Activated T-helper 17 cell treated with anti-CD3 and anti-CD28 coated beads, Interleukin-2, amount 50 U/mL, for 72 hours (primary cell): Measurements from ENCODE around the gene SGK1. TPM values are rescaled to one million over a fixed set of nuclear protein-coding genes. Genes with fewer than 3 reads are reported as not detected.
"Not testable (repeated sequence)": the region's sequence is repeated elsewhere in the genome, so short reads cannot be mapped to it uniquely, and the experiment has no call there.

ENCODE experiments used
- ATAC-seq: fragments of 150-1000 bp; cut with Tn5 transposase; replicated peaks from 2 replicates; pipeline ENCODE4 v1.10.0; 2021; ENCODE audit warnings: mild to moderate bottlenecking, moderate library complexity
- H3K27ac Mint-ChIP-seq: one replicate; pipeline ENCODE4 v1.8.0; 2022; ENCODE audit warnings: mixed read lengths
- H3K27me3 Mint-ChIP-seq: one replicate; pipeline ENCODE4 v1.8.0; 2022; ENCODE audit warnings: mixed read lengths
- H3K36me3 Mint-ChIP-seq: one replicate; pipeline ENCODE4 v1.8.0; 2022; ENCODE audit warnings: low read depth, mild to moderate bottlenecking, mixed read lengths
- H3K4me1 Mint-ChIP-seq: one replicate; pipeline ENCODE4 v1.8.0; 2022; ENCODE audit warnings: mixed read lengths
- H3K4me3 Mint-ChIP-seq: one replicate; pipeline ENCODE4 v1.8.0; 2022; ENCODE audit warnings: mild to moderate bottlenecking, mixed read lengths
- H3K9me3 Mint-ChIP-seq: one replicate; pipeline ENCODE4 v1.8.0; 2022; ENCODE audit warnings: mixed read lengths
- total RNA-seq, 2 donors: library from RNA; stranded (reverse); gene quantifications; one replicate each; pipeline ENCODE4 v1.2.3, GENCODE V29; 2022

SGK1 gene
- total RNA-seq, 2 donors from 2014 or later: 29.7 to 51.5 TPM

DNA sequence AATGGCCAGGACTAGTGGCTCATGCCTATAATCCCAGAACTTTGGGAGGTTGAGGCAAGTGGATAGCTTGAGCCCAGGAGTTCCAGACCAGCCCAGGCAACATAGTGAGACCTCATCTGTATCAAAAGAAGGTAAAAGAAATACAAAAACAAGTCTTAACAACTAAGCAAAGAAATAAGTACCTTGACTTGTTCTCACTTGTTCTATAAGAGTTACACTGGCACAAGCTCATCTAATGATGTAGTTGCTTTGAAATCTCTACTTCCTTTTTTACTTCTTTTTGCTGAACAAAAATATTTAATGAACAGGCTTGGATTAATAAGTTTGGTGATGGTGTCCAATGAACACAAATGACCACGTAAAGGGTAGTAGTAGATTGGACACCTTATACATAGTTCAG is 72.2 kb downstream of the SGK1 start:
- H3K9me3 Mint-ChIP-seq: peaks cover 5% of the 10 kb centered on the region
- no peak overlapping the region for H3K27ac Mint-ChIP-seq
- no peaks in the 10 kb centered on the region for H3K36me3 Mint-ChIP-seq
- H3K4me3 Mint-ChIP-seq: no peak overlapping the region
- peaks cover 37% of the 10 kb centered on the region for H3K4me1 Mint-ChIP-seq
- no peak for ATAC-seq
- no peaks in the 10 kb centered on the region for H3K27me3 Mint-ChIP-seq

DNA sequence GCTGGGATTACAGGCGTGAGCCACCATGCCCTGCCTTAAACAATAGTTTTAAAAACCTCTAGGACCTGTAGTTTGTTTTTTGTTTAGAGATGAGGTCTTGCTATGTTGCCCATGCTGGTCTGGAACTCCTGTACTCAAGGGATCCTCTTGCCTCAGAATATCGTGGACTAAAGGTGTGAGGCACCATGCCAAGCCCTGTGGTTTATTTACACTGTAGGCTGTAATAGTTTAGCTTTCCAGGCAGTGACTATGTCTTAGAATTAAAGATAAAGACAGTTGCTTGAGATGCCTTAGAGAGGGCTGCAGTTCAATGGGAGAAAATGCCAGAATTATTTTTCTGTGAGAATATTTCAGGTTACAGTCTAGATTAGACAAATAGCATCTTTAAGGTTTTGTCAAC is 72.9 kb downstream of the SGK1 start:
- Mint-ChIP-seq H3K27me3 (no peaks in the 10 kb centered on the region), H3K27ac (no peak overlapping the region), H3K4me3 (no peak overlapping the region), H3K36me3 (no peaks in the 10 kb centered on the region), H3K9me3 (peaks cover 8% of the 10 kb centered on the region), H3K4me1 (peaks cover 39% of the 10 kb centered on the region)
- no peak for ATAC-seq

DNA sequence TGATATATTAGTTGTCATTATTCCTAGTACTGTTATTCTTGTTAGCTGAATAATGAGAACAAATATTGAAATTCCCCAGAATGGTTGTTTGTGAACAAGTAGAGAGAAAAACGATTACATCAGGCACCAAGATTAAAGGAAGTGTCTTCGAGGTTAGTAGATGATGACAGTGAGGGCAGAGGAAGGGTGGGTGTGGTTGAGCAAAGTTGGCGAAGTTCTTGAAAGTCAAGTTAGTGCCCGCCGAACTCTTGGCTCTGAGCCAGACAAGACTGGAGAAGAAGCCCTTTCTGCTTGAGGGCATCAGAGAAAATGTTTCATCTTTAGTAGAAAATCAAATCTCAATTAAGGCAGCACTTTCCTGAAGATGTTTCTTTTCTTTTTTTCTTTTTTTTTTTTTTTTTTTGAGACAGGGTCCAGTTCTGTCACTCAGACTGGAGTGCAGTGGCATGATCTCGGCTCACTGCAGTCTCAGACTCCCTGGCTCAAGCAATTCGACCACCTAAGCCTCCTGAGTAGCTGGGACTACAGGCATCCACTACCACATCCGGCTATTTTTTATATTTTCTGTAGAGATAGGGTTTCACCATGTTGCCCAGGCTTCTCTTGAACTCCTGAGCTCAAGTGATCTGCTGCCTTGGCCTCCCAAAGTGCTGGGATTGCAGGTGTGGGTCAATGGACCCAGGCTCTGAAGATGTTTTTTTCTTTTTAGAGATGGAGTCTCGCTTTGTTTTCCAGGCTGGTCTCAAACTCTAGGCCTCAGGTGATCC is 77.1 kb downstream of the SGK1 start:
- ATAC-seq: peak; percentile 70
- peaks cover 18% of the 10 kb centered on the region for H3K4me1 Mint-ChIP-seq
- H3K27me3 Mint-ChIP-seq: no peaks in the 10 kb centered on the region
- peaks cover 4% of the 10 kb centered on the region for H3K9me3 Mint-ChIP-seq
- peak overlapping the region; percentile 89 for H3K27ac Mint-ChIP-seq
- H3K4me3 Mint-ChIP-seq: peak overlapping the region; percentile 79
- H3K36me3 Mint-ChIP-seq: no peaks in the 10 kb centered on the region

DNA sequence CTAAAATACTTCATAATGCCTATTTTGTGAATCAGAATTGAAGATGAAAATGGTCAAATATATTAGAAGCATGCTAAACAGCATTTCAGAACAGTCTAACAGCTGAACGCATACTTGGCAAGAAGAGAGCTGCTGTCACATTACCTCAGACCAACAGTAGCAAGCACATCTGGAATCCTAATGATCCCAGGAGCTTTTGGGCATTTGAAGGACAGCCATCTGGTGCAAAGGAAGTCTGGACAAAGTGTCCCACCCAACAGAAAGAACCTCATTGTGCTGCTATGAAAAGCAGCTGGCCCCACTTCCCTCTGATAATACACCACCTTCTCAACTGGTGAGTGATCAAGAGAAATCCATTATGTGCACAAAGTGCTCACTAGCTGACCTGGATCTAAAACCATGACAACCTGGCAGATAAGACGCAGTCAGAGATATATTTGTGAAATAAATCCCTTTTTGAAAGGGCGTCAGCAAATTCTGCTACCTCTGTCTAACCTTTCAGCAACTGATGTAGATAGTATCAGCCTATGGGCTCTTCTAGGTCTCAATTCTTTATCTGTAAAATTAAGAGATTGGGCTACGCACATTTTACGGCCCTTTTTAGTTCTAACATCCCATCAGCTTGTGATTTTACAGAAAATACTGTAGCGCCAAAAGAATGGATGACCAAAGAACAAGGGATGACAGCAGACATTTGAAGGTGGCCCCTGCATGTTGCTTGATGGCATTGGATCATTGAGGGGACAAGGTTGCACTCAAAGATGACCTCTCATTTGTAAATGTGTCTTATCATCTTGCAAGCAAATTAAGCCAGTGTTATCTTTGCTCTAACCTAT is 78.7 kb downstream of the SGK1 start:
- no peak for ATAC-seq
- H3K27ac Mint-ChIP-seq: peak overlapping the region; percentile 89
- H3K36me3 Mint-ChIP-seq: no peaks in the 10 kb centered on the region
- no peaks in the 10 kb centered on the region for H3K27me3 Mint-ChIP-seq
- peak overlapping the region; percentile 79 for H3K4me3 Mint-ChIP-seq
- H3K9me3 Mint-ChIP-seq: peaks cover 4% of the 10 kb centered on the region
- peaks cover 24% of the 10 kb centered on the region for H3K4me1 Mint-ChIP-seq

- H3K4me3 Mint-ChIP-seq: no peak overlapping the region
- no peak for ATAC-seq
- peaks cover 4% of the 10 kb centered on the region for H3K9me3 Mint-ChIP-seq
- peaks cover 24% of the 10 kb centered on the region for H3K4me1 Mint-ChIP-seq
- no peaks in the 10 kb centered on the region for H3K36me3 Mint-ChIP-seq
- no peak overlapping the region for H3K27ac Mint-ChIP-seq
- H3K27me3 Mint-ChIP-seq: no peaks in the 10 kb centered on the region
Measured at GRCh38 chr6:134238006-134238405, 79.9 kb downstream of the SGK1 start.

DNA sequence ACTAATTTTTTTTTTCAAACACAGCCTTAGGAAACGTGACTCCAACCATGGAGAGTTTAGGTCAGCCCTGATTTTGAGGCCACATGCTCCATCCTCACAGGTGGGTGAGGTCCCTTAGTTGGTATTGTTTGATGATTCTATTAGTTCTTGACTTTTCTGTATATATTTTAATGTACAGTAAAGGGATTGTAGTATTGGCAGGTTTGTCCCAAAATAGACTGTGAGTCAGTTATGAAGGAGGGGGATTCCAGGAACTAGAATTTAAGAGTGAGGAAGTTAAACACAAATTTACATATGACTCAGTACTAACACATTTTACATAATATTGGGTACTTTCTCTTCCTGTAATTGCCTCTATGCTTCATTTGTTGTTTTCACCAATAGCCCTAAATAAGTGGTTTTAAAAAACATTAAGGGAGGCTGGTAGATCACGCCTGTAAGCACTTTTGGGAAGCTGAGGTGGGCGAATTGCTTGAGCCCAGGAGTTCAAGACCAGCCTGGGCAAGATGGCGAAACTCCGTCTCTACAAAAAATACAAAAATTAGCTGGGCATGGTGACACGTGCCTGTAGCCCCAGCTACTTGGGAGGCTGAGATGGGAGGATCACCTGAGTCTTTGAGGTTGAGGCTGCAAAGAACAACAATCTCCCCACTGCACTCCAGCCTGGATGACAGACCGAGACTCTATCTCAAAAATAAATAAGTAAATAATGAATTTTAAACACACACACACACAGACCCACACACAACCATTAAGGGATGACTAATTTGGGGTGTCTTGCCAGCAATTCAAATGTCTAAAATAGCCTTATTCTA is 81.8 kb downstream of the SGK1 start:
- peak; percentile 91 for ATAC-seq
- peaks cover 20% of the 10 kb centered on the region for H3K4me1 Mint-ChIP-seq
- peaks cover 4% of the 10 kb centered on the region for H3K9me3 Mint-ChIP-seq
- H3K27me3 Mint-ChIP-seq: no peaks in the 10 kb centered on the region
- no peaks in the 10 kb centered on the region for H3K36me3 Mint-ChIP-seq
- peak overlapping the region; percentile 69 for H3K27ac Mint-ChIP-seq
- H3K4me3 Mint-ChIP-seq: peak overlapping the region; percentile 68

GRCh38 chr6:134235334-134235733 is 82.6 kb downstream of the SGK1 start:
- not testable (repeated sequence) for H3K36me3 Mint-ChIP-seq, H3K27me3 Mint-ChIP-seq, H3K9me3 Mint-ChIP-seq, ATAC-seq
- H3K27ac Mint-ChIP-seq: peak overlapping the region; percentile 69
- peak overlapping the region; percentile 68 for H3K4me3 Mint-ChIP-seq
- peaks cover 14% of the 10 kb centered on the region for H3K4me1 Mint-ChIP-seq

- peaks cover 5% of the 10 kb centered on the region for H3K4me1 Mint-ChIP-seq
- no peak overlapping the region for H3K4me3 Mint-ChIP-seq
- H3K36me3 Mint-ChIP-seq: no peaks in the 10 kb centered on the region
- ATAC-seq: no peak
- no peaks in the 10 kb centered on the region for H3K9me3 Mint-ChIP-seq
- no peaks in the 10 kb centered on the region for H3K27me3 Mint-ChIP-seq
- no peak overlapping the region for H3K27ac Mint-ChIP-seq
Measured at GRCh38 chr6:134233180-134233955, 84.5 kb downstream of the SGK1 start.

GRCh38 chr6:134230940-134231339 is 87.0 kb downstream of the SGK1 start:
- ATAC-seq: no peak
- peaks cover 5% of the 10 kb centered on the region for H3K4me1 Mint-ChIP-seq
- H3K9me3 Mint-ChIP-seq: no peaks in the 10 kb centered on the region
- no peaks in the 10 kb centered on the region for H3K36me3 Mint-ChIP-seq
- H3K27me3 Mint-ChIP-seq: no peaks in the 10 kb centered on the region
- no peak overlapping the region for H3K27ac Mint-ChIP-seq
- no peak overlapping the region for H3K4me3 Mint-ChIP-seq

- ATAC-seq: peak; percentile 24
- Mint-ChIP-seq H3K4me1 (peaks cover 5% of the 10 kb centered on the region), H3K9me3 (no peaks in the 10 kb centered on the region), H3K4me3 (peak overlapping the region; percentile 4), H3K27ac (no peak overlapping the region), H3K27me3 (no peaks in the 10 kb centered on the region), H3K36me3 (no peaks in the 10 kb centered on the region)
Measured at GRCh38 chr6:134230087-134230700, 87.7 kb downstream of the SGK1 start.

DNA sequence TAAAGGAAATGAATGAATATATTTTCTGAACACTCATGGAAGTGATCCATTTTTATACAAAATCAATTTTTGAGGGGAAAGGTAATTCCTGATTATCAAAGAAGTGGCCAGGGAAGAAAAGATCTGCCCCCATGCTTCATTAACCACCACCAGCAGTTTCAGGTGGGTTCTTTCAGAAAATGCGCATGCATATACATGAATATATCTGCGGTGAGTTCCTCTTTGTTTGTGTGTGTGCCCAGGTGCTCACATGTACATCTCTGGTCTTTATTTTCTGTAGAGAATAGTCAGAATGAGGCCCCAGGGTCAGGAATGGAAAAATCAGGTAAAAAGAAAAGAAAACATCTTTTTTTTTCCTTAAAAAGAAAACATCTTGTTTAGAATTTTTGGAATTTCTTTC is 88.4 kb downstream of the SGK1 start:
- Mint-ChIP-seq H3K9me3 (no peaks in the 10 kb centered on the region), H3K4me1 (no peaks in the 10 kb centered on the region), H3K36me3 (no peaks in the 10 kb centered on the region), H3K4me3 (no peak overlapping the region), H3K27me3 (no peaks in the 10 kb centered on the region), H3K27ac (no peak overlapping the region)
- no peak for ATAC-seq

- Mint-ChIP-seq H3K4me3 (no peak overlapping the region), H3K36me3 (no peaks in the 10 kb centered on the region), H3K9me3 (no peaks in the 10 kb centered on the region), H3K4me1 (no peaks in the 10 kb centered on the region), H3K27ac (no peak overlapping the region), H3K27me3 (no peaks in the 10 kb centered on the region)
- no peak for ATAC-seq
Measured at GRCh38 chr6:134223796-134224420, 94.0 kb downstream of the SGK1 start.

GRCh38 chr6:134221250-134221649 is 96.7 kb downstream of the SGK1 start:
- ATAC-seq: no peak
- Mint-ChIP-seq H3K27me3 (no peaks in the 10 kb centered on the region), H3K9me3 (peaks cover 5% of the 10 kb centered on the region), H3K27ac (no peak overlapping the region), H3K4me3 (no peak overlapping the region), H3K36me3 (no peaks in the 10 kb centered on the region), H3K4me1 (peaks cover 5% of the 10 kb centered on the region)
